Measurements from ENCODE around the gene DLX5.

The DLX5 gene

GRCh38 chr7:97027427-97028234, 3.0 kb upstream of the DLX5 start:
- in situ Hi-C loops (cut with MboI; ENCODE audit: low sequenced_read_pairs, unreplicated experiment), result loop anchor here (25.0 kb wide), 3 partner anchors 615 to 1115 kb away; no protein-coding TSS in a partner anchor
- DNase-seq (ENCODE audit: low spot score), result peak; percentile 81
- TF ChIP-seq, protein P1, sequence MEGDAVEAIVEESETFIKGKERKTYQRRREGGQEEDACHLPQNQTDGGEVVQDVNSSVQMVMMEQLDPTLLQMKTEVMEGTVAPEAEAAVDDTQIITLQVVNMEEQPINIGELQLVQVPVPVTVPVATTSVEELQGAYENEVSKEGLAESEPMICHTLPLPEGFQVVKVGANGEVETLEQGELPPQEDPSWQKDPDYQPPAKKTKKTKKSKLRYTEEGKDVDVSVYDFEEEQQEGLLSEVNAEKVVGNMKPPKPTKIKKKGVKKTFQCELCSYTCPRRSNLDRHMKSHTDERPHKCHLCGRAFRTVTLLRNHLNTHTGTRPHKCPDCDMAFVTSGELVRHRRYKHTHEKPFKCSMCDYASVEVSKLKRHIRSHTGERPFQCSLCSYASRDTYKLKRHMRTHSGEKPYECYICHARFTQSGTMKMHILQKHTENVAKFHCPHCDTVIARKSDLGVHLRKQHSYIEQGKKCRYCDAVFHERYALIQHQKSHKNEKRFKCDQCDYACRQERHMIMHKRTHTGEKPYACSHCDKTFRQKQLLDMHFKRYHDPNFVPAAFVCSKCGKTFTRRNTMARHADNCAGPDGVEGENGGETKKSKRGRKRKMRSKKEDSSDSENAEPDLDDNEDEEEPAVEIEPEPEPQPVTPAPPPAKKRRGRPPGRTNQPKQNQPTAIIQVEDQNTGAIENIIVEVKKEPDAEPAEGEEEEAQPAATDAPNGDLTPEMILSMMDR (IDR thresholded peaks at IDR 0.05; ENCODE audit: borderline replicate concordance, control extremely low read depth, extremely low read depth, insufficient read depth, missing control alignments), result peak; percentile 88

- TF ChIP-seq, protein P1 (IDR thresholded peaks at IDR 0.05; ENCODE audit: borderline replicate concordance, control extremely low read depth, extremely low read depth, insufficient read depth, missing control alignments), result no peak
- in situ Hi-C loops (cut with MboI; ENCODE audit: low sequenced_read_pairs, unreplicated experiment), result loop anchor here (25.0 kb wide), 3 partner anchors 615 to 1115 kb away; no protein-coding TSS in a partner anchor
- DNase-seq (ENCODE audit: low spot score), result no peak
These were observed 2.2 kb upstream of the DLX5 start for GRCh38 chr7:97026715-97027426.

- in situ Hi-C loops (cut with MboI; ENCODE audit: low sequenced_read_pairs, unreplicated experiment), result loop anchor here (25.0 kb wide), 3 partner anchors 614 to 1114 kb away; no protein-coding TSS in a partner anchor
These were observed 1.5 kb upstream of the DLX5 start for GRCh38 chr7:97025983-97026714.

DNA sequence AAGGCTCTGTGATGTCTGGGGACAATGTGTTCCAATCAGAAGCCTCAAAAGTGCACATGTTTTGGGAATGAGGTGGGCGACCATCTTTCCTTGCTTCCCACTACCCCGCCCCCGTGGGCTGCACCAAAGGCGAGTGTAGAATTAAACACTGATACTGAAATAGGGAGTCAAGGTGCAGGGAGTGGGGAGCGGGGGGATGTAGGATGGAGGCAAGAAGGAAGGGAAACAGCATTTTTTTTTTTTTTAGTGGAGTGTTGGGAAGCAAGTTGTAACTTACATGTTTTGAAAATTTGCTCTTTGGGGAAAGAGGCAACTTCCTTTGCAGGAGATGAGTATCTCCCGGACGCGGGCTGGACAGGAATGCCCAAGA, 484 bp upstream of the DLX5 start:
- no peak for DNase-seq (ENCODE audit: low spot score)
- TF ChIP-seq, protein P1 (IDR thresholded peaks at IDR 0.05; ENCODE audit: borderline replicate concordance, control extremely low read depth, extremely low read depth, insufficient read depth, missing control alignments), result no peak
- in situ Hi-C loops (cut with MboI; ENCODE audit: low sequenced_read_pairs, unreplicated experiment), result loop anchor here (25.0 kb wide), 3 partner anchors 613 to 1113 kb away; no protein-coding TSS in a partner anchor

More at GRCh38 chr7:97025983-97026714, 1.5 kb upstream of the DLX5 start:
- DNase-seq (ENCODE audit: low spot score), result no peak
- TF ChIP-seq, protein P1 (IDR thresholded peaks at IDR 0.05; ENCODE audit: borderline replicate concordance, control extremely low read depth, extremely low read depth, insufficient read depth, missing control alignments), result no peak

DNA sequence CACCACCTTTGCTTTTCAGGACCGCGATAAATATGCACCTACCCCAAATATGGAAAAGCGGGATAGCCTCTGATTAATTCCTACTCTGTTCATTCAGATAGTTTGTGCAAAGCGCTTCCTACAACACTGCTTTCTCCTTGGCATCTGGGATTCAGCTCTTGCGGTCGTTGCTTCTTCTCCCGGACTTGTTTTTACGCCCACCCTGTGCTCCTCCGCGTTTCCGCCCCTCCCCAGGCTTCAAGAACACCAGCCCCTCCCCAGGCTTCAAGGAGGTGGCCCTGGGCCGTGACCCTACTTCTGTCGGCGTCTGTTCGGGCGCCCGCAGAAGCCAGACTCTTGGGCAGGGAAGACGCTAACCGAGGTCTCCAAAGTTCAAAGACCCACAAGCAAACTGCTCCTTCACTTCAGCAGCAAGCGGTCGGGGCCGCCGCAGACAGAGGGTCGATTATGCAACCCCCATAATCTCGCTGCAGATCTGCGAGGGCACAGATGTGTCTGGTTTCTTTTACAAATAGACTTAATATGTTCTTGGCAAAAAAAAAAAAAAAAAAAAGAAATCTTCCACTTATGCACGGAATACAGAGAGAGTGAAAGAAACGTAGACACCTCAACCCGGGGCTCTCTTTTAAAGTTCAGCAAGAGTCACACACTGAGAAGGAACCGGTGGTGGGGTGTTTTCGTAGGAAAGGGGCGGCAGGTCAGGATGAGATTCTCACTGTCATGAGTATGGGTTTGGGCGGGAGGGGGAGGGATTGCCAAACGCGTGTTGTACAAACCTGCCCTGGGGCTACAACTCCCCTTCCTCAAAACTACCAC, 1.9 kb downstream of the DLX5 start:
- TF ChIP-seq, protein P1 (IDR thresholded peaks at IDR 0.05; ENCODE audit: borderline replicate concordance, control extremely low read depth, extremely low read depth, insufficient read depth, missing control alignments), result no peak
- in situ Hi-C loops (cut with MboI; ENCODE audit: low sequenced_read_pairs, unreplicated experiment), result no loop called here
- DNase-seq (ENCODE audit: low spot score), result no peak
